Measurements from ENCODE around the gene PKN3. TPM values are rescaled to one million over a fixed set of nuclear protein-coding genes. Genes with fewer than 3 reads are reported as not detected.

PKN3 gene
- total RNA-seq, 1 experiment from 2014 or later: 4.2 TPM

- DNase-seq (ENCODE audit: low read depth): no peak
Measured at GRCh38 chr9:128742401-128742800, 40.1 kb downstream of the PKN3 start.

GRCh38 chr9:128743421-128743820, 41.1 kb downstream of the PKN3 start:
- no peak for DNase-seq (ENCODE audit: low read depth)

DNA sequence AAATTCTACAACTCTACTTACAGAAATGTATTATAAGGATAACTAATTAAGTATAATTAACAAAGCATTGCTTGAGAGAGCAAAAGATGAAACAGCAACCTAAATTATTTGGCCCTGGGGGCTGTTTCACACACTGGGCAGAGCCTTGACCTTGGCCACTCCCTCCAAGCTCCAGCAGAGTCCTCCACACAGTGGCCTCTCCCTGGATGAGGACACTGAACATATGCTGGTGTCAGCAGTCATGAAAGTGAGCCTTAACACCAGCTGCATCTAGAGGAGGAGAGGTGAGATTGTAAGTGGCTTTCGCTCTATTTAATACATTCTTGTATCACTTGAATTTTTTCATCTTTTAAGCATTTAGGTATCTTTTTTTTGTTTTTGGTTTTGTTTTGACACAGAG, 44.9 kb downstream of the PKN3 start:
- DNase-seq (ENCODE audit: low read depth): peak; percentile 29

DNA sequence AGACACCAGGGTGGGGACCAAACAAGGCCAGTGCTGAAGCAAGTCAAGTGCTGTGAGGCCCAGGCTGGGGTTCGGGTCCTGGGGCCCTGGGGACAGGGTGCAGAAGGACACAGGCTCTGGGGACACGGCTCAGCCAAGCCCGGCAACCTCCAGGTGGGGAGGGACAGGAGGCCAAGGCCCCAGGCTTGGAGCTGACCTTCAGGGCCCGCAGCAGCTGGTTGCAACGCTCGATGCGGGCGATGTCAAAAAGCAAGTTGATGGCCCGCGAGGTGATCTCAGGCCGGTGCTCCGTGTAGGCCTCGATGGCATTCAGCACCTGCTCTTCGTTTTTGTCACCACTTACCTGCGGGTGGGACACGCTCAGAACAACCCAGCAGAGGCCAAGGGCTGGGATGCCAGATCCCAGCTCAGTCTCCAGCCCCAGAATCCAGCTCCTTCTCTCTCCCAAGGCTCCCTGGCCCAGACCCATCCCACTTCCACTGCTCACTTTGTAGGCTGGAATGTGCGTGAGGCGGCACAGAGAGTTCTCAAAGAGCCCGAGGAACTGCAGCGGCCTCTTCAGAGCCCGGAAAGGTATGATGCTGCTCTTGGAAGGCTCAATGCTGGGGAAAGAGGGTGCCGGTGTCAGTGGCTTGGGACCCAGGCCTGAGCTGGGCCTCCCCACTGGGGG, 48.8 kb downstream of the PKN3 start:
- no peak for DNase-seq (ENCODE audit: low read depth)

- no peak for DNase-seq (ENCODE audit: low read depth)
Measured at GRCh38 chr9:128753627-128754026, 51.3 kb downstream of the PKN3 start.

GRCh38 chr9:128757602-128758001, 55.3 kb downstream of the PKN3 start:
- no peak for DNase-seq (ENCODE audit: low read depth)

DNA sequence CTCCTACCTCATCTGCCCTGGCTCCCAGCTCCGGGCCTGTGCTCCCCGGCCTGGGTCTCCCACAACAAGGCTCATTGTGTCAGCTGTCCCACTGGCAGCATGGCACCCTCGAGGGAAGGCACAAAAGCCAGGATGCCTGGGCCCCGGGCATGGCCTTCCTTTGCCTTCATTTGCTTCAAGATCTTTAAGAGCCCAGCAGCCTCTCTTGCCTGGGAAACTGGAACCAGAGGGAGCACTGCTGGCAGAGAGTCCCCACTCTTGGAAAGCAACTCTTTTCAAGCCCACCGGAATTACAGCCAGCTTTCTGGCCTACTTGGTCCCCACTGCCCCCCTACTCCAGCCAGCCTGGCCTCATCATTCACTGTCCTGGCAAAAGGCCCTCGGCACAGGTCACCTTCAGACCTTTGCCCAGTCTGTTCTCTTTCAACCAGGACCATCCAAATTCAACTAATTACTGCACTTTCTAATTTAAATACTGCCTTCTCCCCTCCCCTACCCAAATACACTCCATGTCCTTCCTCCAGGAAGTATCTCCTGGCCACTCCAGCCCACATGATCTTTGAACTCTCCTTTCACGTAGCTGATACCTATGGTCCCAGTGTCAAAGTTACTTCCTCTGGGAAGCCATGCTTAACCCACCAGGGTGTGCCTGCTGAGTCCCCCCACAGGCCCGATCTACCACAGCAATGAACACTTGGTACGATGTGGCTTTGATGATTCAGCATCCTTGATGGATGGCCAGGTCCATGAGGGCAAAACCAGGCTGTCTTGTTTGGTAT, 60.6 kb downstream of the PKN3 start:
- no peak for DNase-seq (ENCODE audit: low read depth)

- DNase-seq (ENCODE audit: low read depth): no peak
Measured at GRCh38 chr9:128764361-128764760, 62.1 kb downstream of the PKN3 start.

DNA sequence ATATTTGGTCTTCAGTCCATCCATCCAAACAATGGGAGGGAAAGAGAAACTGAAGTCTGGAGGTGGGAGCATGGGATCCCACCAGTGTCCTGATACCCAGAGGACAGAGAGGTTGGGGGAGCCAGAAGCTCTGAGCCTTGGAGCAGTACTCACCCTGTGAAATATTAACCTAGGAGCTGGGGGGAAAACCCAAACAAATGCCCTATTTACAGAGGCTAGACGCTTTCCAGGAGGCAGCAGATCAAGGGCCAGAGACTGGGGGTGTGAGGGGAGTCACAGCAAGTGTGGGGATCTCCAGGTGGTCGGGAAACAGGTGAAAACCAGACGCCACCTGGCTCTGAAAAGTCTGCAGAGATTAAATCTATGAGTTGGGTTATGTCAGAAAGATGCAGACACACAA, 63.2 kb downstream of the PKN3 start:
- DNase-seq (ENCODE audit: low read depth): no peak

DNA sequence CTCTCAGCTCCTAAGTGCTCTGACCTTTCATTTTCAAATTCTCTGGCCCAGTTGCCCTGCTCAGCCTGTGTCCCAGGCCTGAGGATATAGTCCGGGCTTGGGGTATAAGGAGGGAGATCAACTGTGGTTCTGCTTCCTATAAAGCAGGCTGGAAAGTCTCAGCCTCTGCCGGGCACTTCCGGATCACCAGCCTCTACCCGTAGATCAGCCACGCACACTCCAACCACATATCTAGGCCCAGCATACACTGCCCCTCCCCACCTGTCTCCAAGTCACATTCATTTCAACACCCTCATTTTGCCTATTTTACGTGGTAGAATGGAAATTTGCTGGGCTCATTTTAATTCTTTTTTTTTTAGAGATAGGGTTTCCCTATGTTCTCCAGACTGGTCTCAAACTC, 66.3 kb downstream of the PKN3 start:
- DNase-seq (ENCODE audit: low read depth): no peak

Other genes starting within 250 kb of the PKN3 start
- 55.2 and 63.3 TPM in 2 replicates for gene ODF2, start 246.5 kb upstream of the PKN3 start, total RNA-seq (2014; rRNA removed)
- gene GLE1, start 197.8 kb upstream of the PKN3 start, total RNA-seq (2014; rRNA removed): 50.1 and 53.2 TPM in 2 replicates
- 169 and 208 TPM in 2 replicates for gene SPTAN1, start 149.9 kb upstream of the PKN3 start, total RNA-seq (2014; rRNA removed)
- gene DYNC2I2, start 45.7 kb upstream of the PKN3 start, total RNA-seq (2014; rRNA removed): 160 and 162 TPM in 2 replicates
- 454 and 528 TPM in 2 replicates for gene SET, start 13.3 kb upstream of the PKN3 start, total RNA-seq (2014; rRNA removed)
- 60.5 and 64.6 TPM in 2 replicates for gene ZDHHC12, start 21.6 kb downstream of the PKN3 start, total RNA-seq (2014; rRNA removed)
- gene ZER1, start 69.4 kb downstream of the PKN3 start, total RNA-seq (2014; rRNA removed): 24.2 and 24.5 TPM in 2 replicates
- 17.6 and 28.1 TPM in 2 replicates for gene TBC1D13, start 84.8 kb downstream of the PKN3 start, total RNA-seq (2014; rRNA removed)
- gene ENDOG, start 116.0 kb downstream of the PKN3 start, total RNA-seq (2014; rRNA removed): 30.5 and 48.3 TPM in 2 replicates
- gene SPOUT1, start 127.3 kb downstream of the PKN3 start, total RNA-seq (2014; rRNA removed): 29.9 and 32.1 TPM in 2 replicates
- 9.6 and 9.8 TPM in 2 replicates for gene KYAT1, start 179.4 kb downstream of the PKN3 start, total RNA-seq (2014; rRNA removed)
- 42.3 and 46.8 TPM in 2 replicates for gene LRRC8A, start 179.6 kb downstream of the PKN3 start, total RNA-seq (2014; rRNA removed)
- 17.3 and 19.5 TPM in 2 replicates for gene PHYHD1, start 218.5 kb downstream of the PKN3 start, total RNA-seq (2014; rRNA removed)
- 34.4 and 39.0 TPM in 2 replicates for gene DOLK, start 245.1 kb downstream of the PKN3 start, total RNA-seq (2014; rRNA removed)
- 61.6 and 80.0 TPM in 2 replicates for gene NUP188, start 245.2 kb downstream of the PKN3 start, total RNA-seq (2014; rRNA removed)